Epithelial cell of esophagus (primary cell): ENCODE measurements around the gene OOSP3.
A peak's percentile ranks its signal among the peaks of the same experiment; 100 is the strongest.
"Not testable (repeated sequence)": the region's sequence is repeated elsewhere in the genome, so short reads cannot be mapped to it uniquely, and the experiment has no call there.

ENCODE experiments used
- DNase-seq: peaks from one replicate; pipeline ENCODE4 v3.0.0; 2010; ENCODE audit warnings: low read depth
- H3K4me3 ChIP-seq: 2 replicates; pipeline ENCODE4 v1.5.1; 2011; ENCODE audit warnings: mild to moderate bottlenecking, low read length, control low read depth
- CTCF ChIP-seq: IDR thresholded peaks from 2 replicates; pipeline ENCODE4 v1.5.1; 2011; ENCODE audit warnings: low read depth, mild to moderate bottlenecking, low read length, control low read depth, inconsistent platforms; ENCODE audit not compliant: insufficient read depth; ENCODE audit errors: missing control alignments

Gene OOSP3

GRCh38 chr11:59877325-59877724 lies 1.3 kb upstream of the OOSP3 start:
- no peak overlapping the region for H3K4me3 ChIP-seq
- no peak for TF ChIP-seq CTCF
- no peak for DNase-seq

DNA sequence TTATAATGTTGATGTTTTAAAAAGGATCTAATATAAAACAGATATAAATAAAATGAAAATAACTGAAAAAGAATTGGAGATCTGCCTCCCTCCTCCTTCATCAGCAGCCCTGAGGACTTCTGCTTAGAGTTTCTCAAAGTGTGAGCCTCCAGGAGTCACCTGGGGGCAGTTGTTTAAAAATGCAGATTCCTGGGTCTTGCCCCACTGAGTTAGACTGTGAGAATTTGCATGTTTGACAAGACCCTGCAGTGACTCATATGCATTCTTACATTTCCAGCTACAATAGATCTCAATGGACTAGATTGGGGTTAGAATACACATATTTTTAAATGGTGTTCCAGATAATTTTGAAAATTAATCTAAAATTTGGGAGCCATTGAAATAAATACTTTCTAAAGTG lies 798 bp upstream of the OOSP3 start:
- H3K4me3 ChIP-seq = no peak overlapping the region
- no peak for DNase-seq
- TF ChIP-seq CTCF = no peak

DNA sequence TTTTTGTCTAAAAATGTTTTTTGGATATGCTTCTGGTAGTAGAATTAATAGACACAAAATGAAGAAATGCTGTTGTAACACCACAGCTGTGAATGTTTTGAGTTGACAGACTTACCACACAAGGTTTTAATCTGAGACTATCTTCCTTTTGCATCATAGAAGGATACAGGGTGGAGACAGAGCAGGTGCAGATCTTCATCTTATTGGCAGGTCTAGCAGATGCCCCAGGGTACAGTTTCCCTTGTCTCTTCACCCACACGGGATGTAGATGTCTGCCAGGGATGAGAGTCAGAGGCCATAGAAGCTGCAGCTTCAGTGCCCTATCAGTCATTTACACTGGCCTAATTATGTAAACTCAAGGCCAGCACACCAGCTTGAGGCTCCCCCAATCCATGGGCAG lies 985 bp downstream of the OOSP3 start:
- no peak for DNase-seq
- no peak overlapping the region for H3K4me3 ChIP-seq
- TF ChIP-seq CTCF = no peak

GRCh38 chr11:59883597-59883996 lies 5.0 kb downstream of the OOSP3 start:
- TF ChIP-seq CTCF = no peak
- H3K4me3 ChIP-seq = no peak overlapping the region

DNA sequence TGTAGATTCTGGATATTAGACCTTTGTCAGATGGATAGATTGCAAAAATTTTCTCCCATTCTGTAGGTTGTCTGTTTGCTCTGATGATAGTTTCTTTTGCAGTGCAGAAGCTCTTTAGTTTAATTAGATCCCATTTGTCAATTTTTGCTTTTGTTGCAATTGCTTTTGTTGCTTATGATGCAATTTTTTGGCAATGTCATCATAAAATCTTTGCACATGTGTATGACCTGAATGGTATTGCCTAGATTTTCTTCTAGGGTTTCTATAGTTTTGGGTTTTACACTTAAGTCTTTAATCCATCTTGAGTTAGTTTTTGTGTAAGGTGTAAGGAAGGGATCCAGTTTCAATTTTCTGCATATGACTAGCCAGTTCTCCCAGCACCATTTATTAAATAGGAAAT lies 8.6 kb downstream of the OOSP3 start:
- not testable (repeated sequence) for H3K4me3 ChIP-seq, DNase-seq

More at GRCh38 chr11:59883597-59883996, 5.0 kb downstream of the OOSP3 start:
- no peak for DNase-seq

DNA sequence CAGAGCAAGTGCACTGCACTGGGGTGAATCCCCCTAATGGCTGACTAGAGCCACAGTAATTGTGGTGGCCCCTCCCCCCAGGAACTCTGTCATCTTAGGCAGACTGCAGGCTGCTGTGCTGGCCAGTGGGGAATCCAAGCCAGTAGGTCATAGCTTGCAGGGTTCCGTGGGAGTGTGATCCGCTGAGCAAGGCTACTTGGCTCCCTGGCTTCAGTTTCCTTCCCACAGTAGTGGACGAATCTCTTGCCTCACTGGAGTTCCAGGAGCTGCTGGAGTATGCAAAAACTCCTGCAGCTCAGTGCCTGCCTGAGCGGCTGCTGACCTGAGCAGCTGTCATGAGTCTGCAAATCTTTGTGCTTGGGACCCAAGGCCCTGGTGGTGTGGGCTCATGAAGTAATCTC lies 13.2 kb downstream of the OOSP3 start:
- no peak for TF ChIP-seq CTCF
- H3K4me3 ChIP-seq = no peak overlapping the region
- no peak for DNase-seq

- H3K4me3 ChIP-seq = no peak overlapping the region
- TF ChIP-seq CTCF = no peak
- DNase-seq = peak; percentile 73
These were observed 16.0 kb downstream of the OOSP3 start for GRCh38 chr11:59894616-59895015.

DNA sequence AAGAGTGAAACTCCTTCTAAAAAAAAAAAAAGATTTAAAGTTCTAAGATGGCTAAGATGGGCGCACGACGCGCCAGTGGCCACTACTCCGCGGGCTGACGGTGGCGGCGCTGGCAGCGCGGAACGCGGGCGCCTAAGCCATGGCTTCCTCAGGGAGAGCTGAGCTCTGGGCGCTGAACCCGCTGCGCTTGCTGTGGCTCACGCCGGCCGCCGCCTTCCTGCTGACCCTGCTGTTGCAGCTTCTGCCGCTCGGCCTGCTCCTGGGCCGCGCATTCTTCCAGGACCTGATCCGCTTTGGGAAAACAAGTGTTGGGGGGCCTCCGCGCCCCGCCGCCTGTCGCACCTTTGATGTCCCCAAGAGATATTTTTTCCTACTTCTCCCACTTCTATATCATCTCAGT lies 19.5 kb downstream of the OOSP3 start:
- no peak for TF ChIP-seq CTCF
- H3K4me3 ChIP-seq = no peak overlapping the region
- no peak for DNase-seq
